Adrenal gland (tissue), 12 donors: Measurements from ENCODE around the gene SYCE3. TPM values are rescaled to one million over a fixed set of nuclear protein-coding genes. Genes with fewer than 3 reads are reported as not detected.

Experiments
- DNase-seq, 7 donors: peaks; one replicate each; pipeline ENCODE4 v3.0.0-alpha.2; 2019 to 2020
- H3K27ac ChIP-seq, 5 donors: fragments of 200-600 bp; sonication (generic) in 4 of 5; 1 replicate in 3 of 5; 2 replicates in 2 of 5; pipeline versions ENCODE4 v1.5.1 to v1.8.0; 2016 to 2020; ENCODE audit warnings: mild to moderate bottlenecking in 1 of 5
- H3K27me3 ChIP-seq: fragments of 200-600 bp; 2 replicates; pipeline ENCODE4 v1.8.0; 2021
- H3K36me3 ChIP-seq, 2 donors: fragments of 200-600 bp; replicated peaks in 1 of 2; 1 replicate in 1 of 2; 2 replicates in 1 of 2; pipeline versions ENCODE4 v1.5.1 to v1.8.0; 2018 to 2022
- H3K4me1 ChIP-seq, 2 donors: fragments of 200-600 bp; replicated peaks in 1 of 2; 1 replicate in 1 of 2; 2 replicates in 1 of 2; pipeline versions ENCODE4 v1.5.1 to v1.8.0; 2018 to 2021
- H3K4me3 ChIP-seq, 4 donors: fragments of 200-600 bp; sonication (generic) in 3 of 4; one replicate each; pipeline ENCODE4 v1.5.1; 2016 to 2018
- H3K9me3 ChIP-seq, 3 donors: fragments of 200-600 bp; sonication (generic) in 1 of 3; replicated peaks in 1 of 3; 1 replicate in 2 of 3; 2 replicates in 1 of 3; pipeline versions ENCODE4 v1.5.1 to v1.8.0; 2016 to 2021
- POLR2A ChIP-seq, 2 donors: fragments of 450-650 bp; IDR thresholded peaks; one replicate each; pipeline ENCODE4 v1.6.1; 2017; ENCODE audit warnings: antibody characterized with exemption in 2 of 2, mild to moderate bottlenecking in 2 of 2, moderate library complexity in 1 of 2
- WGBS, 4 donors: extraction: QIAGEN DNeasy Blood & Tissue Kit in 2 of 4; methylation state at CpG; one replicate each; pipeline versions ENCODE4 v1.1.5 to v1.1.7; 2013 to 2017; 5-methylcytosine and 5-hydroxymethylcytosine counted together
- intact Hi-C, 2 donors: fragments of 100-400 bp; cut with DNase I; formaldehyde crosslinking; loops; one replicate each; pipeline versions ENCODE4 v1.14.1 to v1.15.0; 2022 to 2023
- polyA plus RNA-seq, 3 donors: library from polyadenylated mRNA; stranded (reverse); fragments of 200-250 nt in 2 of 3; fragments of 350-450 nt in 1 of 3; fragmentation: Illumina TruSeq in 1 of 3; extraction: RNeasy Lipid Tissue Mini Kit (QIAGEN cat#74804) in 1 of 3; gene quantifications; one replicate each; pipeline ENCODE4 v1.2.3, GENCODE V29; 2013 to 2014
- total RNA-seq, 9 donors: library from RNA; depleted of rRNA in 4 of 9; stranded (reverse); fragments of >200 nt in 4 of 9; fragments of 120-200 nt in 1 of 9; fragmentation: NEBNext Ultra II Directional in 1 of 9; extraction: Animal tissue kit (Norgen Biotek cat#: 25700) in 1 of 9; gene quantifications; one replicate each; pipeline versions ENCODE4 v1.1.0 to v1.2.4, GENCODE V29; 2013 to 2023
- TF ChIP-seq, protein P1 (sequence below), 6 experiments: fragments of 450-650 bp in 4 of 6; fragments of 200-600 bp in 2 of 6; sonication (generic) in 1 of 6; IDR thresholded peaks; 1 replicate in 5 of 6; 2 replicates in 1 of 6; pipeline versions ENCODE4 v1.5.1 to v1.8.0; 2016 to 2021; ENCODE audit warnings: antibody characterized with exemption in 6 of 6, mild to moderate bottlenecking in 2 of 6, moderate library complexity in 1 of 6
- donor health status: healthy with polysubstance abuse.
- donor health status: Bipolar disorder and iron deficiency.
- donor health status: DM: yes; HTN: yes; CAD: no.
- donor health status: DM: no; HTN: no; CAD: no.
- donor health status: DM: no; HTN: no; CAD: no.
- donor health status: DM: yes; HTN: yes; CAD: no.

SYCE3 gene
- total and polyA plus RNA-seq, 12 donors = 0.57 to 7.2 (median 0.87) TPM; not detected in 5

DNA sequence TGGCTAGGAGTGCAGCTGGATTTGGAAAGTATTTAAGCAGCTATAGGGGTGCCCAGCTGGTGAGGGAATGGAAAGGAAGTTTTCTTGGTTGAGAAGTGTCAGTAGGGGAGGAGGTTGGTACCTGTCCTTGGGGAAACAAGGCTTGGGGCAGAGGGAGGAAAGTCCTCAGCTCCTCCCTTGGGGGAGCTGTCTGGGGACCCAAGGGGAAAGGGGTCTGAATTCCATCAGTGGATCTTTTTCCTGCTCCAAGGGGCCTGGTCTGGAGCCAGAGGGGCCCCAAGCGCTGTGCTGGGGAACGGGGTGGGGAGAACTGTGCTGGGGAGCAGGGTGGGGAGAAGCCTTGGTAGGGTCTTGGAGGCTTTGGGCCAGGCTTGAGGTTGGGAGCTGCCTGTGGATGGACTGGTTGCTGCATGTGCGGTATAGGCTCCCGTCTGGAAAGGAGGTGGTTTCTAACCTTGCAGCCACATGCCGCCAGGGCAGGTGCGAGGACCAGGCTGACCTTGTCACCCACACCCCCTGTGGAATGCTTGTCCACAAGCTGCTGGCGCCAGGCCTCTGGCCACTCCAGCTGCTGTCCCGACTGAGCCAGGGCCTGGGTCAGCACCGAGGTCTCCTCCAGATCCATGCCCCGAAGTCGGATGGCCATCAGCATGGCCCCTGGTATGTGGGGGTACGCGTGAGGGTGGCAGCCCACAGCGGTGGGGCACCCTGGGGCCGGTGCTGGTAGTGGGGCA is 33.9 kb downstream of the SYCE3 start:
- peak in 4 of 7 donors; percentile 29 to 61 (median 52) for DNase-seq
- 47 to 100% (median 55%) methylated on average over 1 to 15 of the region's 15 CpGs for WGBS, 4 donors
- H3K4me3 ChIP-seq = peak overlapping the region in 1 of 4 donors; percentile 69

DNA sequence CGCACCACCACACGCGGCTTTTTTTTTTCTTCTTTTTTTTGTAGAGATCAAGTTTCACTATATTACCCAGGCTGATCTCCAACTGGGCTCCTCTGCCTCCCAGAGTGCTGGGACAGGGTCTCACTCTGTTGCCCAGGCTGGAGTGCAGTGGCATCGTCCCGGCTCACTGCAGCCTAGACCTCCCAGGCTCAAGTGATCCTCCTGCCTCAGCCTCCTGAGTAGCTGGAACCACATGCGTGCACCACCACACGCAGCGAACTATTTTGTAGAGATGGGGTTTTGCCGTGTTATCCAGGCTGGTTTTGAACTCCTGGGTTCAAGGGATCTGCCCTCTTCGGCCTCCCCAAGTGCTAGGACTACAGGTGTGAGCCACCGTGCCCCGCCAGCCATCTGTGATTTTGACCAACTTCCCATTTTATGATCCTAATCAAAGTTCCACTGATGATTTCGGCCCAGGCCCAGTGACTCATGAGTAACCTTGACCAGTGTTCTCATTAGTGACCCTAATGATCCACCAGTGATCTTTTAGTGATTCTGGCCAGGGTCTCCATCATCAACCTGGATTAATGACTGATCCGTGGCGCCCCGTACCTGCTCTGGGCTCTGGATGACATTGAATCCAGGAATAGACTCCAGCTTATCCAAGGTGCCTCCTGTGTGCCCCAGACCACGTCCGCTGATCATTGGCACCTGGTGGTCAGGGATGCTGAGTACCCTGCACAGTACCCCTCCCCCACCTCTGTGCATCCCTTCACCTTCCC is 34.6 kb downstream of the SYCE3 start:
- Histone ChIP-seq H3K36me3 (peaks cover 0 to 10% of the 10 kb centered on the region in 2 donors), H3K4me3 (peak overlapping the region in 1 of 4 donors; percentile 69), H3K27me3 (no peaks in the 10 kb centered on the region), H3K9me3 (no peaks in the 10 kb centered on the region), H3K27ac (peak overlapping the region in 2 of 5 donors; percentile 91 to 95), H3K4me1 (peaks cover 37 to 41% of the 10 kb centered on the region in 2 donors)
- peak in 1 of 7 donors; percentile 49 for DNase-seq
- intact Hi-C loops = no loop called here
- no peak for TF ChIP-seq POLR2A (IDR thresholded peaks at IDR 0.05)
- TF ChIP-seq, protein P1, sequence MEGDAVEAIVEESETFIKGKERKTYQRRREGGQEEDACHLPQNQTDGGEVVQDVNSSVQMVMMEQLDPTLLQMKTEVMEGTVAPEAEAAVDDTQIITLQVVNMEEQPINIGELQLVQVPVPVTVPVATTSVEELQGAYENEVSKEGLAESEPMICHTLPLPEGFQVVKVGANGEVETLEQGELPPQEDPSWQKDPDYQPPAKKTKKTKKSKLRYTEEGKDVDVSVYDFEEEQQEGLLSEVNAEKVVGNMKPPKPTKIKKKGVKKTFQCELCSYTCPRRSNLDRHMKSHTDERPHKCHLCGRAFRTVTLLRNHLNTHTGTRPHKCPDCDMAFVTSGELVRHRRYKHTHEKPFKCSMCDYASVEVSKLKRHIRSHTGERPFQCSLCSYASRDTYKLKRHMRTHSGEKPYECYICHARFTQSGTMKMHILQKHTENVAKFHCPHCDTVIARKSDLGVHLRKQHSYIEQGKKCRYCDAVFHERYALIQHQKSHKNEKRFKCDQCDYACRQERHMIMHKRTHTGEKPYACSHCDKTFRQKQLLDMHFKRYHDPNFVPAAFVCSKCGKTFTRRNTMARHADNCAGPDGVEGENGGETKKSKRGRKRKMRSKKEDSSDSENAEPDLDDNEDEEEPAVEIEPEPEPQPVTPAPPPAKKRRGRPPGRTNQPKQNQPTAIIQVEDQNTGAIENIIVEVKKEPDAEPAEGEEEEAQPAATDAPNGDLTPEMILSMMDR (IDR thresholded peaks at IDR 0.05) = no peak
- WGBS, 4 donors = 70 to 78% (median 75%) methylated on average over 16 to 18 of the region's 18 CpGs

More for the DNA sequence above, 33.9 kb downstream of the SYCE3 start:
- Histone ChIP-seq H3K36me3 (peaks cover 0 to 2% of the 10 kb centered on the region in 2 donors), H3K27ac (peak overlapping the region in 3 of 5 donors; percentile 77 to 95 (median 91)), H3K9me3 (no peaks in the 10 kb centered on the region), H3K27me3 (no peaks in the 10 kb centered on the region), H3K4me1 (peaks cover 37 to 42% of the 10 kb centered on the region in 2 donors)
- peak in 1 of 2 donors; percentile 15 for TF ChIP-seq POLR2A (IDR thresholded peaks at IDR 0.05)
- TF ChIP-seq, protein P1 (IDR thresholded peaks at IDR 0.05) = no peak
- intact Hi-C loops = no loop called here

DNA sequence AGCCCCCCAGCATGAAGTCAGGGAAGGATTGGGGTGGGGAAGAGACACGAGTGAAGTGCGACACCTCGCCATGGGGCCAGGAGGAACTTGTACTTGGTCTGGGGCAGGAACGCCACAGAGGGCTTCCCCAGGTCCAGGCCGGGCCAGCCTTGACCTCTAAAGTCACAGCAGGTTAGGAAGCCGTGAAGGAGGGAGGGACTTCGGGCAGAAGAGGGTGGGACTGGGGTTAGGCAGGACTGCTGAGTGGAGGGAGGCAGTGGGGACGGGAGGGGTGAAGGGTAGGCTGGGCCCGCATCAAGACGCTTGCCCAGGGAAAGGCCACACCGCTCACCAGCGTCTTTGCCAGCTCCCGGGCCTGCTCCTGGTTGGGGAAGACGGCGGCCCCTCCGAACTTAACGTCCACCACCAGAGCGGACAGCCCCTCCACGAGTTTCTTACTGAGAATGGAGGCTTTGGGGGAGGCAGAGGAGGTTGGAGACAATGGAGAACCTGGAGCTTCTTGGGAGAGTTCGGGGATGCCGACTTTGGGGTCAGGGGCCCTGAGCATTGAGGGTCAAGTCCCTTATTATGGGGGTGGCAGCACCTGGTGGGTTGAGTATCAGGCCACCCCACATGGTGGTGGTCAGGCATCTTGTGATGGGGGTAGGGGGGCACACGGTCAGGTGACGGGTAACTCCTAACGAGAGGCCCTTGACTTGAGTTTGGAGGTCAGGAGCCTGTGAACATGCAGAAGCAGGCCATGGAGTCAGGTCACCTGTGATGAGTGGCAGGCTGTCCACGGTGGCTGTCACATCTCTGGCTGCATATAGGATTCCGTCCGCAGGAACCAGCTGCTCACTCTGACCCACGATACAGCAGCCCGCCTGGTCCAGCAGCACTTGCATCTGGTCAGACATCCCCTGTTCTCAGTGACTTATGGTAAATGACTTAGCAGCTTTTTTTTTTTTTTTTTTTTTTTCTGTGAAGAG is 35.6 kb downstream of the SYCE3 start:
- peak; percentile 48 to 72 (median 67) for DNase-seq
- H3K4me3 ChIP-seq = peak overlapping the region in 3 of 4 donors; percentile 26 to 83 (median 51)
- intact Hi-C loops = no loop called here
- H3K9me3 ChIP-seq = no peaks in the 10 kb centered on the region
- peak overlapping the region in 4 of 5 donors; percentile 85 to 97 (median 90) for H3K27ac ChIP-seq
- 47 to 56% (median 52%) methylated on average over 14 to 29 of the region's 29 CpGs for WGBS, 4 donors
- H3K36me3 ChIP-seq = peaks cover 0 to 20% of the 10 kb centered on the region in 2 donors
- H3K4me1 ChIP-seq = peaks cover 36 to 37% of the 10 kb centered on the region in 2 donors
- H3K27me3 ChIP-seq = no peaks in the 10 kb centered on the region
- TF ChIP-seq, protein P1 (IDR thresholded peaks at IDR 0.05) = no peak
- peak in 1 of 2 donors; percentile 6 for TF ChIP-seq POLR2A (IDR thresholded peaks at IDR 0.05)
